HepG2 (cell line): Measurements from ENCODE around the gene INSIG2. TPM values are rescaled to one million over a fixed set of nuclear protein-coding genes. Genes with fewer than 3 reads are reported as not detected.
A peak's percentile ranks its signal among the peaks of the same experiment; 100 is the strongest.

Source experiments
- ATAC-seq: fragments of 200-7000 bp; cut with Tn5 transposase; 3 replicates; pipeline ENCODE4 v1.9.1; 2020; ENCODE audit warnings: mild to moderate bottlenecking, moderate library complexity
- BruUV-seq: library from RNA; stranded (reverse); fragments of 400-500 nt; replicated peaks from 2 replicates; lab custom pipeline; 2021; lab: Mats Ljungman, UMichigan
- CTCF ChIA-PET: fragments of 300-600 bp; formaldehyde crosslinking; extraction: SDS; loops from one replicate; lab custom pipeline; 2021; ENCODE audit warnings: low total read pairs, inconsistent platforms, low intra/inter-chr PET ratio; lab: Yijun Ruan, JAX
- POLR2A ChIA-PET: fragments of 350-600 bp; sonication (Branson Sonifier 250); formaldehyde crosslinking; loops from one replicate; lab custom pipeline; 2020; ENCODE audit warnings: antibody characterized with exemption, inconsistent platforms; lab: Yijun Ruan, JAX
- DNase-seq: peaks from one replicate; pipeline ENCODE4 v3.0.0-alpha.2; 2015; ENCODE audit warnings: low spot score
- FAIRE-seq: peaks from 3 replicates; lab custom pipeline; 2011; peaks lifted over from hg19 to GRCh38; lab: Jason Lieb, UNC
- H2AFZ ChIP-seq: one replicate; pipeline ENCODE4 v1.6.1; 2011; ENCODE audit warnings: low read length, inconsistent platforms
- H3K27ac ChIP-seq: fragments of 300-600 bp; 3 replicates; pipeline ENCODE4 v1.8.0; 2011; ENCODE audit warnings: mixed run types, mild to moderate bottlenecking, mixed read lengths, low read length, inconsistent platforms; ENCODE audit not compliant: insufficient read depth; ENCODE audit errors: extremely low read length
- H3K27me3 ChIP-seq, 2 experiments: fragments of 200-600 bp in 1 of 2; 2 replicates in 1 of 2; 3 replicates in 1 of 2; pipeline versions ENCODE4 v1.6.0 to v1.8.0; 2011; ENCODE audit warnings: low read length in 2 of 2, mild to moderate bottlenecking in 2 of 2, moderate library complexity in 2 of 2, inconsistent platforms in 1 of 2; ENCODE audit not compliant: insufficient read depth in 2 of 2, control insufficient read depth in 1 of 2
- H3K36me3 ChIP-seq, 2 experiments: fragments of 200-600 bp in 1 of 2; replicated peaks in 1 of 2; 2 replicates in 1 of 2; 3 replicates in 1 of 2; pipeline versions ENCODE4 v1.5.1 to v1.8.0; 2011; ENCODE audit warnings: low read length in 2 of 2, inconsistent platforms in 1 of 2; ENCODE audit not compliant: insufficient read depth in 2 of 2, control insufficient read depth in 1 of 2
- H3K4me1 ChIP-seq: 2 replicates; pipeline ENCODE4 v1.5.1; 2012; ENCODE audit warnings: low read length, inconsistent platforms; ENCODE audit not compliant: insufficient read depth
- H3K4me2 ChIP-seq: 2 replicates; pipeline ENCODE4 v1.6.0; 2011; ENCODE audit warnings: low read depth, low read length, inconsistent platforms
- H3K4me3 ChIP-seq, 3 experiments: fragments of 200-600 bp in 1 of 3; sonication (generic), shearing (Covaris generic) in 1 of 3; replicated peaks in 1 of 3; 2 replicates each; pipeline ENCODE4 v1.5.1; 2011 to 2016; ENCODE audit warnings: low read length in 3 of 3, inconsistent platforms in 2 of 3, low read depth in 2 of 3, mild to moderate bottlenecking in 2 of 3, control low read depth in 1 of 3, mixed read lengths in 1 of 3; ENCODE audit not compliant: insufficient read depth in 1 of 3
- H3K79me2 ChIP-seq: one replicate; pipeline ENCODE4 v1.6.1; 2011; ENCODE audit warnings: low read length, inconsistent platforms; ENCODE audit not compliant: insufficient read depth
- H3K9ac ChIP-seq: 2 replicates; pipeline ENCODE4 v1.6.0; 2011; ENCODE audit warnings: mild to moderate bottlenecking, low read depth, low read length, inconsistent platforms; ENCODE audit not compliant: insufficient read depth
- H3K9me3 ChIP-seq: 2 replicates; pipeline ENCODE4 v1.5.1; 2012; ENCODE audit warnings: mild to moderate bottlenecking, low read length
- H4K20me1 ChIP-seq: 2 replicates; pipeline ENCODE4 v1.6.0; 2011; ENCODE audit warnings: inconsistent platforms, mild to moderate bottlenecking, low read length, moderate library complexity; ENCODE audit not compliant: insufficient read depth
- ARNTL ChIP-seq: sonication (generic); formaldehyde crosslinking; IDR thresholded peaks from 2 replicates; pipeline ENCODE4 v1.4.0; 2020; ENCODE audit warnings: mild to moderate bottlenecking, missing genetic modification reagents
- CBX1 ChIP-seq: IDR thresholded peaks from one replicate; pipeline ENCODE4 v1.6.1; 2016; ENCODE audit warnings: antibody characterized with exemption, low read depth
- CEBPB ChIP-seq: IDR thresholded peaks from 2 replicates; pipeline ENCODE4 v1.6.1; 2011; ENCODE audit warnings: low read depth, low read length, improper control_type of control experiment, borderline replicate concordance
- HCFC1 ChIP-seq: fragments of 150-350 bp; IDR thresholded peaks from 2 replicates; pipeline ENCODE4 v1.6.1; 2014; ENCODE audit warnings: low read depth, low read length
- KLF12 ChIP-seq: sonication (generic); formaldehyde crosslinking; IDR thresholded peaks from 2 replicates; pipeline ENCODE4 v1.4.0; 2020; ENCODE audit warnings: missing genetic modification reagents, borderline replicate concordance
- PHF20 ChIP-seq: sonication (generic); formaldehyde crosslinking; IDR thresholded peaks from 2 replicates; pipeline ENCODE4 v1.5.0; 2020; ENCODE audit warnings: mild to moderate bottlenecking, missing genetic modification reagents
- RBFOX2 ChIP-seq: fragments of 200-400 bp; formaldehyde crosslinking; IDR thresholded peaks from 2 replicates; pipeline ENCODE4 v1.6.1; 2017; ENCODE audit warnings: low read depth, mild to moderate bottlenecking, low read length
- SP4 ChIP-seq: sonication (generic); formaldehyde crosslinking; IDR thresholded peaks from 2 replicates; pipeline ENCODE4 v1.8.1; 2023; ENCODE audit warnings: mild to moderate bottlenecking, missing genetic modification reagents
- TEAD3 ChIP-seq: optimal IDR thresholded peaks from 2 replicates; pipeline ENCODE3; 2016; ENCODE audit warnings: borderline replicate concordance
- ZNF354B ChIP-seq: sonication (generic); formaldehyde crosslinking; IDR thresholded peaks from 2 replicates; pipeline ENCODE4 v1.8.0; 2022; ENCODE audit warnings: mild to moderate bottlenecking, missing genetic modification reagents
- ZNF746 ChIP-seq: sonication (generic); formaldehyde crosslinking; IDR thresholded peaks from 2 replicates; pipeline ENCODE4 v1.8.0; 2022; ENCODE audit warnings: mild to moderate bottlenecking, missing genetic modification reagents
- WGBS: methylation state at CpG from one replicate; pipeline ENCODE4 v1.1.6; 2017; ENCODE audit warnings: low lambda C conversion rate; 5-methylcytosine and 5-hydroxymethylcytosine counted together
- in situ Hi-C: cut with HindIII; loops from 2 replicates; pipeline ENCODE4 v1.10.0; 2017; ENCODE audit warnings: low pct_unique_long_range_greater_than_20kb; ENCODE audit not compliant: extremely low pct_ligation_motif_present
- intact Hi-C: fragments of 100-400 bp; cut with micrococcal nuclease; formaldehyde crosslinking; loops from one replicate; pipeline ENCODE4 v1.10.0; 2022; ENCODE audit not compliant: unreplicated experiment
- polyA plus RNA-seq, 8 experiments: library from polyadenylated mRNA; depleted of rRNA in 3 of 8; stranded (reverse) in 7 of 8; unstranded in 1 of 8; fragments of >200 nt; fragmentation: Illumina TruSeq in 4 of 8; extraction: Trizol in 4 of 8; gene quantifications; 2 replicates each; pipeline versions ENCODE4 v1.2.1 to v1.2.3, GENCODE V29; 2011 to 2016; ENCODE audit warnings: low read depth in 4 of 8, missing spikeins in 1 of 8, mixed read lengths in 1 of 8; ENCODE audit not compliant: insufficient read depth in 1 of 8
- total RNA-seq, 5 experiments: library from RNA; depleted of rRNA; stranded (reverse); fragments of >200 nt; fragmentation: Illumina TruSeq; extraction: Trizol; gene quantifications; 2 replicates each; pipeline ENCODE4 v1.2.3, GENCODE V29; 2016; ENCODE audit warnings: low read depth in 1 of 5
- TF ChIP-seq, protein P1 (sequence below): sonication (generic); formaldehyde crosslinking; IDR thresholded peaks from 2 replicates; pipeline ENCODE4 v1.4.0; 2020; ENCODE audit warnings: mild to moderate bottlenecking, missing genetic modification reagents
- TF ChIP-seq, protein P2 (sequence below): sonication (generic); formaldehyde crosslinking; conservative IDR thresholded peaks from 2 replicates; pipeline ENCODE4 v1.8.0; 2022; ENCODE audit warnings: mild to moderate bottlenecking, moderate library complexity, missing genetic modification reagents
- TF ChIP-seq, protein P3 (sequence below): sonication (generic); formaldehyde crosslinking; IDR thresholded peaks from 2 replicates; pipeline ENCODE4 v1.4.0; 2020; ENCODE audit warnings: mild to moderate bottlenecking, missing genetic modification reagents
- TF ChIP-seq, protein P4 (sequence below): sonication (generic); formaldehyde crosslinking; IDR thresholded peaks from 2 replicates; pipeline ENCODE4 v1.4.0; 2020; ENCODE audit warnings: mild to moderate bottlenecking, missing genetic modification reagents, borderline replicate concordance
- TF ChIP-seq, protein P5 (sequence below): sonication (generic); formaldehyde crosslinking; IDR thresholded peaks from 2 replicates; pipeline ENCODE4 v1.8.0; 2022; ENCODE audit warnings: mild to moderate bottlenecking, missing genetic modification reagents; ENCODE audit not compliant: insufficient replicate concordance

INSIG2 gene
- total and polyA plus RNA-seq, 2 of the 13 experiments (the other 11 are each of a cell fraction or from before 2014, with no cell fraction given) = 73.5 to 481 TPM

DNA sequence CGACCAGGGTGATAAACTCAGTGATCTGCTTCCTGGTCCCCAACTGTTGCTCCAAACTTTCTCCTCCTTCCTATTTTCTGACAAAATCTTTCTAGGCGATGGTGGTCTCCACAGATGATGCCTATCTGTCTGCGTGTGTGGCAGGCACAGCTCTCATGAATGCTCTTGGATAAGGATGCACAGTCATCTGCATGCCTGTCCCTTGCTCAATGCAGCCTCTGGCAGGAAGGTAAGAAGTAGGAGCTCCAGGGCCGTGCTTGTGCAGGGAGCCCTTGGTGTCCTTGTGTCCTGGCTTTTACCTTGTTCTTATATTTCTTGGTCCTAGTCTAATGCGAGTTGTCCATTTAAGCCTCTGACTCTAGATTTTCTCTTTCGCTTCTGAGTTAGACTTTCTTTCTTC lies 57.5 kb downstream of the INSIG2 start:
- Histone ChIP-seq H3K4me2 (peak overlapping the region; percentile 72), H3K36me3 (no peaks in the 10 kb centered on the region), H3K4me3 (peak overlapping the region in 2 of 3 experiments; percentile 27 to 29; a peak in 3 of 6 replicates), H3K9me3 (no peaks in the 10 kb centered on the region), H3K9ac (no peak overlapping the region; the same call in 1 of the 2 replicates), H2AFZ (peak overlapping the region; percentile 2), H3K27ac (peak overlapping the region; percentile 24), H3K27me3 (no peaks in the 10 kb centered on the region), H3K4me1 (peaks cover 37% of the 10 kb centered on the region), H4K20me1 (no peaks in the 10 kb centered on the region), H3K79me2 (no peaks in the 10 kb centered on the region)
- FAIRE-seq (no peak), DNase-seq (no peak), ATAC-seq (peak; percentile 84)
- POLR2A ChIA-PET = no interaction called here
- in situ Hi-C loops = no loop called here
- intact Hi-C loops = no loop called here
- CTCF ChIA-PET = no interaction called here
- BruUV-seq = no TSS peak
- 29% methylated on average over 6 of the region's 6 CpGs for WGBS
- TF ChIP-seq CEBPB = 0 out of 2 replicates have a peak, but pooled peaks have one; percentile 26
- TF ChIP-seq, protein P1, sequence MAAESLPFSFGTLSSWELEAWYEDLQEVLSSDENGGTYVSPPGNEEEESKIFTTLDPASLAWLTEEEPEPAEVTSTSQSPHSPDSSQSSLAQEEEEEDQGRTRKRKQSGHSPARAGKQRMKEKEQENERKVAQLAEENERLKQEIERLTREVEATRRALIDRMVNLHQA (CRISPR knock-in tag) = no peak
- TF ChIP-seq, protein P2, sequence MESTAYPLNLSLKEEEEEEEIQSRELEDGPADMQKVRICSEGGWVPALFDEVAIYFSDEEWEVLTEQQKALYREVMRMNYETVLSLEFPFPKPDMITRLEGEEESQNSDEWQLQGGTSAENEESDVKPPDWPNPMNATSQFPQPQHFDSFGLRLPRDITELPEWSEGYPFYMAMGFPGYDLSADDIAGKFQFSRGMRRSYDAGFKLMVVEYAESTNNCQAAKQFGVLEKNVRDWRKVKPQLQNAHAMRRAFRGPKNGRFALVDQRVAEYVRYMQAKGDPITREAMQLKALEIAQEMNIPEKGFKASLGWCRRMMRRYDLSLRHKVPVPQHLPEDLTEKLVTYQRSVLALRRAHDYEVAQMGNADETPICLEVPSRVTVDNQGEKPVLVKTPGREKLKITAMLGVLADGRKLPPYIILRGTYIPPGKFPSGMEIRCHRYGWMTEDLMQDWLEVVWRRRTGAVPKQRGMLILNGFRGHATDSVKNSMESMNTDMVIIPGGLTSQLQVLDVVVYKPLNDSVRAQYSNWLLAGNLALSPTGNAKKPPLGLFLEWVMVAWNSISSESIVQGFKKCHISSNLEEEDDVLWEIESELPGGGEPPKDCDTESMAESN (CRISPR knock-in tag) = 0 out of 2 replicates have a peak, but pooled peaks have one; percentile 26
- no peak for TF ChIP-seq ZNF746
- TF ChIP-seq ZNF354B (CRISPR knock-in tag) = no peak
- TF ChIP-seq ARNTL (CRISPR knock-in tag) = 0 out of 2 replicates have a peak, but pooled peaks have one; percentile 8
- TF ChIP-seq, protein P3, sequence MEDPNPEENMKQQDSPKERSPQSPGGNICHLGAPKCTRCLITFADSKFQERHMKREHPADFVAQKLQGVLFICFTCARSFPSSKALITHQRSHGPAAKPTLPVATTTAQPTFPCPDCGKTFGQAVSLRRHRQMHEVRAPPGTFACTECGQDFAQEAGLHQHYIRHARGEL (CRISPR knock-in tag) = no peak
- 0 out of 2 replicates have a peak, but pooled peaks have one; percentile 32 for TF ChIP-seq SP4 (CRISPR knock-in tag)
- no peak for TF ChIP-seq HCFC1
- TF ChIP-seq, protein P4, sequence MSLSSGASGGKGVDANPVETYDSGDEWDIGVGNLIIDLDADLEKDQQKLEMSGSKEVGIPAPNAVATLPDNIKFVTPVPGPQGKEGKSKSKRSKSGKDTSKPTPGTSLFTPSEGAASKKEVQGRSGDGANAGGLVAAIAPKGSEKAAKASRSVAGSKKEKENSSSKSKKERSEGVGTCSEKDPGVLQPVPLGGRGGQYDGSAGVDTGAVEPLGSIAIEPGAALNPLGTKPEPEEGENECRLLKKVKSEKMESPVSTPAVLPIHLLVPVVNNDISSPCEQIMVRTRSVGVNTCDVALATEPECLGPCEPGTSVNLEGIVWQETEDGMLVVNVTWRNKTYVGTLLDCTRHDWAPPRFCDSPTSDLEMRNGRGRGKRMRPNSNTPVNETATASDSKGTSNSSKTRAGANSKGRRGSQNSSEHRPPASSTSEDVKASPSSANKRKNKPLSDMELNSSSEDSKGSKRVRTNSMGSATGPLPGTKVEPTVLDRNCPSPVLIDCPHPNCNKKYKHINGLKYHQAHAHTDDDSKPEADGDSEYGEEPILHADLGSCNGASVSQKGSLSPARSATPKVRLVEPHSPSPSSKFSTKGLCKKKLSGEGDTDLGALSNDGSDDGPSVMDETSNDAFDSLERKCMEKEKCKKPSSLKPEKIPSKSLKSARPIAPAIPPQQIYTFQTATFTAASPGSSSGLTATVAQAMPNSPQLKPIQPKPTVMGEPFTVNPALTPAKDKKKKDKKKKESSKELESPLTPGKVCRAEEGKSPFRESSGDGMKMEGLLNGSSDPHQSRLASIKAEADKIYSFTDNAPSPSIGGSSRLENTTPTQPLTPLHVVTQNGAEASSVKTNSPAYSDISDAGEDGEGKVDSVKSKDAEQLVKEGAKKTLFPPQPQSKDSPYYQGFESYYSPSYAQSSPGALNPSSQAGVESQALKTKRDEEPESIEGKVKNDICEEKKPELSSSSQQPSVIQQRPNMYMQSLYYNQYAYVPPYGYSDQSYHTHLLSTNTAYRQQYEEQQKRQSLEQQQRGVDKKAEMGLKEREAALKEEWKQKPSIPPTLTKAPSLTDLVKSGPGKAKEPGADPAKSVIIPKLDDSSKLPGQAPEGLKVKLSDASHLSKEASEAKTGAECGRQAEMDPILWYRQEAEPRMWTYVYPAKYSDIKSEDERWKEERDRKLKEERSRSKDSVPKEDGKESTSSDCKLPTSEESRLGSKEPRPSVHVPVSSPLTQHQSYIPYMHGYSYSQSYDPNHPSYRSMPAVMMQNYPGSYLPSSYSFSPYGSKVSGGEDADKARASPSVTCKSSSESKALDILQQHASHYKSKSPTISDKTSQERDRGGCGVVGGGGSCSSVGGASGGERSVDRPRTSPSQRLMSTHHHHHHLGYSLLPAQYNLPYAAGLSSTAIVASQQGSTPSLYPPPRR (CRISPR knock-in tag) = no peak
- no peak for TF ChIP-seq CBX1
- no peak for TF ChIP-seq KLF12 (CRISPR knock-in tag)
- 0 out of 2 replicates have a peak, but pooled peaks have one; percentile 8 for TF ChIP-seq PHF20 (CRISPR knock-in tag)
- TF ChIP-seq, protein P5, sequence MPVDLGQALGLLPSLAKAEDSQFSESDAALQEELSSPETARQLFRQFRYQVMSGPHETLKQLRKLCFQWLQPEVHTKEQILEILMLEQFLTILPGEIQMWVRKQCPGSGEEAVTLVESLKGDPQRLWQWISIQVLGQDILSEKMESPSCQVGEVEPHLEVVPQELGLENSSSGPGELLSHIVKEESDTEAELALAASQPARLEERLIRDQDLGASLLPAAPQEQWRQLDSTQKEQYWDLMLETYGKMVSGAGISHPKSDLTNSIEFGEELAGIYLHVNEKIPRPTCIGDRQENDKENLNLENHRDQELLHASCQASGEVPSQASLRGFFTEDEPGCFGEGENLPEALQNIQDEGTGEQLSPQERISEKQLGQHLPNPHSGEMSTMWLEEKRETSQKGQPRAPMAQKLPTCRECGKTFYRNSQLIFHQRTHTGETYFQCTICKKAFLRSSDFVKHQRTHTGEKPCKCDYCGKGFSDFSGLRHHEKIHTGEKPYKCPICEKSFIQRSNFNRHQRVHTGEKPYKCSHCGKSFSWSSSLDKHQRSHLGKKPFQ = no peak
- no peak for TF ChIP-seq TEAD3 (CRISPR knock-in tag)
- no peak for TF ChIP-seq RBFOX2
